ENCODE results near the gene DTNB.

The DTNB gene

DNA sequence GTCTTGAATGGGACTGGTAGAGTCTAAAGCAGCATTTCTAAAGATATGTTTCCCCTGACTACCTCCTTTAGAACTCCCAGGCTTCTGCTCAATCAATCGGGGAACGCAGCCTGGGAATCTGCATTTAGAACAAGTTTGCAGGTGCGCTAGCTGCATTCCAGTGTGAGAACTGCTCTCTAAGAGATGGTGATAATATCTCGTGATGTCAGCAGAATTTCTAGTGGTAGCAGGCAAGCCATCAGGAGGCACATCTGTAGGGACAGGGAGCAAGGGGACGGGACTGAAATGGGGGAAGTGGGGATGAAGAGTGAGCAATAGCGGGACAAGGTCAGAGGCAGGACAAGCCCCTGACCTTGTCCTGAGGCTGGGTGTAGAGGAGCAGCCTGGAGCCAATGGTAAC lies 211.4 kb downstream of the DTNB start:
- Histone ChIP-seq H3K27ac (ENCODE audit: low read depth, low read length) (no peak overlapping the region), H3K9ac (ENCODE audit: low read depth, low read length) (no peak overlapping the region), H3K4me1 (ENCODE audit: control insufficient read depth, insufficient read depth, low read length) (no peaks in the 10 kb centered on the region)

DNA sequence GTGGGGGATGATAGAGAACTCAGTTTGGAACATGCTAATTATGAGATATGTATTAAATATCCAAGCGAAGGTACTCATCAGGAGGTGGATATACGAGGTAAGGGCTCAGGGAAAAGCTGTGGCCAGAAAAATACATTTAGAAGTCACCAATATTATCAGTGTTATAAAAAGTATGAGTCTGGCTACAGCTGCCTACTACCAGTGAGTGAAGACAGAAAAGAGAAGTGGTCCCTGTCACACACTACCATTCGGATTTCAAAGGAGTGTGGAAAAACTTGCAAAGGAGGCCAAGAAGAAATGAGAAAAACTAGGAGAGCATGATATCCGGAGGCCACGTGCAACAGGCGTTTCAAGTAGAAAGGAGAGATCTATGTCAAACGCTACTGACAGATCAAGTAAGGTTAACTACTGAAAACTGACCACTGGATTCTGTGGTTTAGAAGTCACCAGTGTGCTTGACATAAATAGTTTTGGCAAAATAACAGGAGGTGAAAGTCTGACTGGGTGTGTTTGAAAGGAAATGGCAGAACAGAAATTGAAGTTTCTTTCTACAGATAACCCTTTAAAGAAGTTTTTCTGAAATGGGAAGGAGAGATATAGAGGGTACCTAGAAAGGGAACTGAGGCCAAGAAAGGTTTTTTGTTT lies 213.0 kb downstream of the DTNB start:
- Histone ChIP-seq H3K4me3 (ENCODE audit: low read depth, low read length) (no peak overlapping the region), H3K9me3 (ENCODE audit: control insufficient read depth, insufficient read depth, low read length) (no peaks in the 10 kb centered on the region), H3K4me1 (ENCODE audit: control insufficient read depth, insufficient read depth, low read length) (no peaks in the 10 kb centered on the region), H3K9ac (ENCODE audit: low read depth, low read length) (no peak overlapping the region), H3K36me3 (ENCODE audit: control insufficient read depth, insufficient read depth, low read length) (no peaks in the 10 kb centered on the region), H3K27me3 (ENCODE audit: control insufficient read depth, insufficient read depth, low read length) (no peaks in the 10 kb centered on the region), H3K27ac (ENCODE audit: low read depth, low read length) (no peak overlapping the region)

More for the DNA sequence above, 211.4 kb downstream of the DTNB start:
- Histone ChIP-seq H3K9me3 (ENCODE audit: control insufficient read depth, insufficient read depth, low read length) (no peaks in the 10 kb centered on the region), H3K27me3 (ENCODE audit: control insufficient read depth, insufficient read depth, low read length) (no peaks in the 10 kb centered on the region), H3K36me3 (ENCODE audit: control insufficient read depth, insufficient read depth, low read length) (no peaks in the 10 kb centered on the region), H3K4me3 (ENCODE audit: low read depth, low read length) (no peak overlapping the region)

DNA sequence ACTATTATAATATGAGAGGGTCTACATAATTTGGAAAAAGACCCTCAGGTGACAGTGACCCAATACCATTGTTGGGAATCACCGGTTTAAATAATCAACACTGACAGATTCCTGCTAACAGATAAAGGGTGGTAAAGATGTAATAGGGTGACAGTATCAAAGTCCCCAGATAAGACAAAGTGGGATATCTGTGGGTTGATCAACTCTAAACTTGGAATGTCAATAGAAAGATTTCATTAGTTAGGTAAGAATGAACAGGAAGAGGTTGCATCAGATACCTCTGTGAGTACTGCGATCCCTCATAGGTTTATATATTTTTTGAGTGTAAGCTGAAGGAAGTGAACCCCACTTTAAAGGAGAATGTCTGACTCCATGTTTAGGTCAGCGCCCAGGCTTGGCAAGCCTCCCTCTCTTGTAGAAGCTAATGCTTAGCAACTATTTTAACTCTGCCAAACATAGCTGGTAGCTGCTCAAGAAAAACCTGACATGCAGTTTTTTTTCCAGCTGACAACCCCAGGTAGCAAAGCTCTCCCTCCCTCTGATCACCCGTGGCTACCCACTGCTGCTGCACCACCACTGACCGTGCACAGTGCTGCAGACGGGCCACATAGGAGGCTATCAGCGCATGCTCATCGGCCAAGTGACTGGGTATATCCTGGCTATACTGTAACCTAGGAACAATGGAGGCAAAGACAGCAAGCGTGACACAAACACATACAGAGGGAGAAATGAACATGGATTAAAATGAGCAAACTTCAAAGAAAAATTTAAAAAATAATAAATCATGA lies 218.4 kb downstream of the DTNB start:
- Histone ChIP-seq H3K27me3 (ENCODE audit: control insufficient read depth, insufficient read depth, low read length) (no peaks in the 10 kb centered on the region), H3K9ac (ENCODE audit: low read depth, low read length) (no peak overlapping the region), H3K9me3 (ENCODE audit: control insufficient read depth, insufficient read depth, low read length) (no peaks in the 10 kb centered on the region), H3K36me3 (ENCODE audit: control insufficient read depth, insufficient read depth, low read length) (no peaks in the 10 kb centered on the region), H3K4me3 (ENCODE audit: low read depth, low read length) (no peak overlapping the region), H3K4me1 (ENCODE audit: control insufficient read depth, insufficient read depth, low read length) (0 out of 2 replicates have a peak, but pooled peaks cover 6% of the 10 kb centered on the region), H3K27ac (ENCODE audit: low read depth, low read length) (no peak overlapping the region)

DNA sequence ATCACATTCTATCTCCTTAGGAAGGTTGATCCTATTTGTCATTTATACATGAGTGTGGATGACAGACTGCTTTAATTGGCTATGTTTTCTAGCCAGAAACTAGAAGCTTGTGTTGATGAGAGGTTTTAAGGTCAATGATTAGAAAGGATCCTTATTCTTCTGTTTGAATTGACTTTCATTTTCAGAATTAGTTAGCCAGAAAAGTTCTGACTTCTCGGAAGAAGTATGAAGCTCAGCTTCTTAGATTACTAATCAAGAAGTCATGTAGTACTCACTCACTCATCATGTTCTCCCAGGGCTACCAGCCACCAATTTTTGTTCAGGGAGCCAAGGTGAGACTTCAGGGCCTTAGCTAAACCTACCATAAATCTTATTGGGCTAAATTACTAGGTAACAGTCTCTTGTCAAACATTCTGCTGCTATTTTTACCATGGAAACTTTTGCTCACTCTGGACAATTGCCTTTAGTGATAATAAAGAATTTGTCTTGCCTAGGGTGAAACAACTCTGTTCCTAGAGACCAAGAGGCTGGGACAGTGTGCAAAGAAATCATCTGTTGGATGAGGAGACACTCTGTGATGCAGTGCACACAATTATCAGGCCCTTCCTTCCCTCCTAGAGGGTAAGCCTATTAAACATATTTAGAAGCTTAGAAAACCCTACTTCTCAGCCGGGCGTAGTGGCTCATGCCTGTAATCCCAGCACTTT lies 220.0 kb downstream of the DTNB start:
- H3K4me3 ChIP-seq (ENCODE audit: low read depth, low read length) = no peak overlapping the region
- H3K9me3 ChIP-seq (ENCODE audit: control insufficient read depth, insufficient read depth, low read length) = no peaks in the 10 kb centered on the region
- H3K9ac ChIP-seq (ENCODE audit: low read depth, low read length) = no peak overlapping the region
- H3K27ac ChIP-seq (ENCODE audit: low read depth, low read length) = no peak overlapping the region
- 0 out of 2 replicates have a peak, but pooled peaks cover 6% of the 10 kb centered on the region for H3K4me1 ChIP-seq (ENCODE audit: control insufficient read depth, insufficient read depth, low read length)
- H3K27me3 ChIP-seq (ENCODE audit: control insufficient read depth, insufficient read depth, low read length) = no peaks in the 10 kb centered on the region
- H3K36me3 ChIP-seq (ENCODE audit: control insufficient read depth, insufficient read depth, low read length) = no peaks in the 10 kb centered on the region

DNA sequence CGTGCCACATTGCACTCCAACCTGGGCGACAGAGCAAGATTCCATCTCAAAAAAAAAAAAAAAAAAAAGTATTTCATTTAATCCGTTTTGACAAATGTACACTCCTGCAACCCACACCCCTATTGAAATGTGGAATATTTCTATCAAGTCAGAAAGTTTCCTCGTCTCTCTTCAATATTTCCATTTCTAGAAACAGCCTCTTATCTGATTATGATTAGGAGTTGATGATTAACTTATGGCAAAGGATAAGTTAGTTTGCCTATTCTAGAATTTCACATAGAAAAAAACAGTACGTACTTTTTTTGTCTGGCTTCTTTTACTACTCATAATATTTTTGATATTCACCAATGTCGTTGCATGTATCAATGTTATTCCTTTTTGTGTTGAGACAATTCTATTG lies 224.6 kb downstream of the DTNB start:
- Histone ChIP-seq H3K4me1 (ENCODE audit: control insufficient read depth, insufficient read depth, low read length) (peaks cover 19% of the 10 kb centered on the region), H3K9ac (ENCODE audit: low read depth, low read length) (no peak overlapping the region), H3K4me3 (ENCODE audit: low read depth, low read length) (no peak overlapping the region), H3K9me3 (ENCODE audit: control insufficient read depth, insufficient read depth, low read length) (no peaks in the 10 kb centered on the region), H3K27me3 (ENCODE audit: control insufficient read depth, insufficient read depth, low read length) (no peaks in the 10 kb centered on the region), H3K36me3 (ENCODE audit: control insufficient read depth, insufficient read depth, low read length) (no peaks in the 10 kb centered on the region), H3K27ac (ENCODE audit: low read depth, low read length) (no peak overlapping the region)

DNA sequence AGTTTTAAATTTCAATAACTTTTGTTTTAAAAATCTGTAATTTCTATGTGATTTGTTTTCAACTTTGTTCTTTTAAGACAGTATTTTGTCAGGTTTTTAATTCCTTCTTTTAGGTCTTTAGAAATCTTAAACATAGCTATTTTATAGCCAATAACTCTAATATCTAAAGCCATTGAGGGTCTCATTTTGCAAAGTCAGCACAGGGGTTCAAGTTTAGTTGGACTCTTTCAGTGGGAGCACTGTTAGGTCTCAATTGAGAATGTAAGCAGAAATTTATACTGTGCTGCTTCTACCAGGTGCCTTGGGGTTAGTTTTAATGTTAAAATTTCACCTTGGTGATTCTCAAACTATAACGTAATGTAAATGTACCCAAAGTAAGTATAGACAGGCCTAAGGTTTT lies 226.4 kb downstream of the DTNB start:
- H3K27ac ChIP-seq (ENCODE audit: low read depth, low read length) = no peak overlapping the region
- H3K36me3 ChIP-seq (ENCODE audit: control insufficient read depth, insufficient read depth, low read length) = no peaks in the 10 kb centered on the region
- H3K9me3 ChIP-seq (ENCODE audit: control insufficient read depth, insufficient read depth, low read length) = no peaks in the 10 kb centered on the region
- no peak overlapping the region for H3K9ac ChIP-seq (ENCODE audit: low read depth, low read length)
- no peak overlapping the region for H3K4me3 ChIP-seq (ENCODE audit: low read depth, low read length)
- H3K4me1 ChIP-seq (ENCODE audit: control insufficient read depth, insufficient read depth, low read length) = peaks cover 19% of the 10 kb centered on the region
- no peaks in the 10 kb centered on the region for H3K27me3 ChIP-seq (ENCODE audit: control insufficient read depth, insufficient read depth, low read length)

DNA sequence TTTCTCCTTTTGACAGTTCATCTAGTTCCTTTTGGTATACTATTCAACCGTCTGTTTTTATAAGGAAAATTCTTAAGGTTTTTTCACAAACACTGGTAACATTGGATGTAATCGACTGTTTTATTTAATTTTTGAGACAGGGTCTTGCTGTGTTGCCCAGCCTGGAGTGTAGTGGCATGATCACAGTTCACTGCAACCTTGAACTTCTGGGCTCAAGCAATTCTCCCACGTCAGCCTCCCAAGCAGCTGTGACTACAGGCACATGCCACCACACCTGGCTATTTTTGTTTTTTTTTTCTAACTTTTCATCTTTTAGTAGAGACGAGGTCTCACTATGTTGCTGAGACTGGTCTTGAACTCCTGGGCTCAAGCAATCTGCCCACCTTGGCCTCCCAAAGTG lies 227.3 kb downstream of the DTNB start:
- Histone ChIP-seq H3K36me3 (ENCODE audit: control insufficient read depth, insufficient read depth, low read length) (no peaks in the 10 kb centered on the region), H3K27ac (ENCODE audit: low read depth, low read length) (peak overlapping the region; percentile 11), H3K4me3 (ENCODE audit: low read depth, low read length) (no peak overlapping the region), H3K9me3 (ENCODE audit: control insufficient read depth, insufficient read depth, low read length) (no peaks in the 10 kb centered on the region), H3K27me3 (ENCODE audit: control insufficient read depth, insufficient read depth, low read length) (no peaks in the 10 kb centered on the region), H3K9ac (ENCODE audit: low read depth, low read length) (no peak overlapping the region), H3K4me1 (ENCODE audit: control insufficient read depth, insufficient read depth, low read length) (peaks cover 14% of the 10 kb centered on the region)

DNA sequence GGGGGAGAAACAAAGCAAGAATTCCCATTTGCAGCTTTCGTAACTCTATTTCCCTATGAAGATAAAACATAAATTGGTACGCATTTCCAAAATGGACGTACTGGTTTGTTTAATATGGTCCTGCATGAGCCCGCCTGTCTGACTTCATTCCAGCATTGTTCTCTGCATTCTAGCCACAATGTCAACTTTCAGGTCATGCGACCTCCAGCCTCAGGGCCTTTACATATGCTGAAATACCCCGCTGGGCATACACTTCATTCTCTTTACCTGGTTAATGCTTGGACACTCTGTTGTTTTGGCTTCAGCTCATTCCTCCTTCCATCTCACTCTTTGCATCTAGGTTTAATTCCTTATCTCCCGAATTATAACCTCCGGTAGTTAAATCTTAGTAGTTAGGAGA lies 227.9 kb downstream of the DTNB start:
- Histone ChIP-seq H3K9ac (ENCODE audit: low read depth, low read length) (no peak overlapping the region), H3K27ac (ENCODE audit: low read depth, low read length) (peak overlapping the region; percentile 39), H3K9me3 (ENCODE audit: control insufficient read depth, insufficient read depth, low read length) (no peaks in the 10 kb centered on the region), H3K36me3 (ENCODE audit: control insufficient read depth, insufficient read depth, low read length) (no peaks in the 10 kb centered on the region), H3K27me3 (ENCODE audit: control insufficient read depth, insufficient read depth, low read length) (no peaks in the 10 kb centered on the region), H3K4me1 (ENCODE audit: control insufficient read depth, insufficient read depth, low read length) (peaks cover 18% of the 10 kb centered on the region), H3K4me3 (ENCODE audit: low read depth, low read length) (no peak overlapping the region)

DNA sequence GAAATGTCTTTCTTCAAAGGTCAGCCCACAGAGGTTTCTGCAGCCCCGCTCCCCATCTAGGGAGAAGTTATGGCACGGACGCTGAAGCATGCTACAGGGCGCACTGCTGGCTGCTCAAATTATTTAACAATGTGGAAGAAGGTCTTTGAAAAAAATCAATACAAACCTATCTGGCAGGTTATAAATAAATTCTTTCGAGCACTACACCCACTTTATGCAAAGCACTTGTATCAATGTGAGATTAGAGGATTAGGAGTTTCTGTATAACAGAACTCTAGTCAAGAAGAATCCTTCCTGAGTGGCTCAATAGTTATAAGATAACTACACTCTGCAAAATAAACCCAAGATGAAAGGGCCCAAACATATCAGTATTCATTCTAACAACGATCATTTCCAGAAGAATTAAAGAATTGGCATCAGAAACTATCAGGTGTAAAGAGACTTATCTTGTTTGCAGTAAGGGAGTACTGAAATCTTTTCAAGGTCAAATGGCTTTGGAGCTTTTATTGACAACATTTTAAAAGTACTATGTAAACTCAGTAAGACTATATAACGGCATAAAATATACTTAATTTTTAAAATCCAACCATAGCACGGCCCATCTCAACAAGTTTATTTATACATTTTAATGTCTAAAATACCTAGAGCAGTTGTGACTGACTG lies 228.6 kb downstream of the DTNB start:
- Histone ChIP-seq H3K4me1 (ENCODE audit: control insufficient read depth, insufficient read depth, low read length) (peaks cover 25% of the 10 kb centered on the region), H3K27me3 (ENCODE audit: control insufficient read depth, insufficient read depth, low read length) (no peaks in the 10 kb centered on the region), H3K36me3 (ENCODE audit: control insufficient read depth, insufficient read depth, low read length) (no peaks in the 10 kb centered on the region), H3K9me3 (ENCODE audit: control insufficient read depth, insufficient read depth, low read length) (no peaks in the 10 kb centered on the region), H3K27ac (ENCODE audit: low read depth, low read length) (peak overlapping the region; percentile 39), H3K4me3 (ENCODE audit: low read depth, low read length) (no peak overlapping the region), H3K9ac (ENCODE audit: low read depth, low read length) (no peak overlapping the region)

DNA sequence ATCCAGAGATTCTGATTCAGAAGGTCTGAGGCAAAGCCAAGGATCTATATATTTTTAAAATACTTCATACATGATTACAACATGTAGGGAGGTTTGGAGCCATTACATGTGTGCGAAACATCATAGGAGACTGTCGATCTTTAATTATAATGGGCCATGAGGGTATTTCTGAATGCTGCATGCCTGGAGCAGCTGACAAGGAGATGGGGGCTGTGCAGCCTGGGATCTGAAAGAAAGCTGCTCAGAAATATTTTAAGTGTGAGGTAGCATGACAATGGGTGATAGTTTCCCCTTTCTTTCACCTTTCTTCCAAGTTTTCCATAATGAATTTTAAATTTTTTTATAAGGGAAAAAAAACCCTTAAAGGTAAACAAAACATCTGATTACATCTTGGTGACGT lies 229.6 kb downstream of the DTNB start:
- no peak overlapping the region for H3K9ac ChIP-seq (ENCODE audit: low read depth, low read length)
- no peaks in the 10 kb centered on the region for H3K36me3 ChIP-seq (ENCODE audit: control insufficient read depth, insufficient read depth, low read length)
- no peak overlapping the region for H3K27ac ChIP-seq (ENCODE audit: low read depth, low read length)
- no peaks in the 10 kb centered on the region for H3K9me3 ChIP-seq (ENCODE audit: control insufficient read depth, insufficient read depth, low read length)
- H3K4me1 ChIP-seq (ENCODE audit: control insufficient read depth, insufficient read depth, low read length) = peaks cover 26% of the 10 kb centered on the region
- H3K4me3 ChIP-seq (ENCODE audit: low read depth, low read length) = no peak overlapping the region
- H3K27me3 ChIP-seq (ENCODE audit: control insufficient read depth, insufficient read depth, low read length) = no peaks in the 10 kb centered on the region

Data from HUES48 (cell line).